K562 (cell line): ENCODE results near the gene ESR2. TPM values are rescaled to one million over a fixed set of nuclear protein-coding genes. Genes with fewer than 3 reads are reported as not detected.

ENCODE experiments used
- ATAC-seq: fragments of 200-7000 bp; cut with Tn5 transposase; 3 replicates; pipeline ENCODE4 v1.9.1; 2020; ENCODE audit warnings: moderate library complexity
- BruUV-seq: library from RNA; stranded (reverse); fragments of 400-500 nt; replicated peaks from 2 replicates; lab custom pipeline; 2021; lab: Mats Ljungman, UMichigan
- CTCF ChIA-PET: fragments of 300-600 bp; formaldehyde crosslinking; extraction: SDS; loops from one replicate; lab custom pipeline; 2021; ENCODE audit warnings: low intra/inter-chr PET ratio; lab: Yijun Ruan, JAX
- POLR2A ChIA-PET: fragments of 300-600, 350-650 bp; sonication (Branson Sonifier 250); formaldehyde crosslinking; extraction: SDS; loops from one replicate; lab custom pipeline; 2021; ENCODE audit warnings: antibody characterized with exemption, inconsistent platforms; lab: Yijun Ruan, JAX
- DNase-seq, 4 experiments: peaks; one replicate each; pipeline versions ENCODE4 v3.0.0 to v3.0.0-alpha.2; 2011 to 2018; ENCODE audit warnings: low spot score in 3 of 4, mixed read lengths in 3 of 4; ENCODE audit errors: extremely low read depth in 1 of 4
- FAIRE-seq: peaks from 2 replicates; lab custom pipeline; 2011; peaks lifted over from hg19 to GRCh38; lab: Jason Lieb, UNC
- H2AFZ ChIP-seq: 2 replicates; pipeline ENCODE4 v1.6.0; 2011; ENCODE audit warnings: low read depth, low read length, control low read depth, inconsistent platforms
- H3K27ac ChIP-seq: fragments of 200-600 bp; 3 replicates; pipeline ENCODE4 v1.8.0; 2011; ENCODE audit warnings: low read depth, mild to moderate bottlenecking, control low read depth, inconsistent platforms, low read length, moderate library complexity, mixed read lengths; ENCODE audit errors: extremely low read depth
- H3K27me3 ChIP-seq, 2 experiments: fragments of 300-600 bp in 1 of 2; 2 replicates in 1 of 2; 3 replicates in 1 of 2; pipeline versions ENCODE4 v1.6.0 to v1.8.0; 2011; ENCODE audit warnings: inconsistent platforms in 2 of 2, low read length in 2 of 2, mild to moderate bottlenecking in 1 of 2, mixed read lengths in 1 of 2, moderate library complexity in 1 of 2; ENCODE audit not compliant: control insufficient read depth in 2 of 2, insufficient read depth in 2 of 2
- H3K36me3 ChIP-seq: fragments of 300-600 bp; 3 replicates; pipeline ENCODE4 v1.8.0; 2011; ENCODE audit warnings: mild to moderate bottlenecking, low read length, inconsistent platforms; ENCODE audit not compliant: control insufficient read depth, insufficient read depth
- H3K4me1 ChIP-seq, 2 experiments: fragments of 200-600 bp in 1 of 2; replicated peaks in 1 of 2; 2 replicates in 1 of 2; 3 replicates in 1 of 2; pipeline versions ENCODE4 v1.5.1 to v1.8.0; 2011; ENCODE audit warnings: inconsistent platforms in 2 of 2, low read length in 2 of 2, mild to moderate bottlenecking in 1 of 2, mixed read lengths in 1 of 2, moderate library complexity in 1 of 2; ENCODE audit not compliant: control insufficient read depth in 2 of 2, insufficient read depth in 2 of 2
- H3K4me2 ChIP-seq: 2 replicates; pipeline ENCODE4 v1.6.1; 2011; ENCODE audit warnings: low read length, control low read depth, inconsistent platforms, mixed read lengths; ENCODE audit not compliant: insufficient read depth
- H3K4me3 ChIP-seq: fragments of 200-600 bp; sonication (generic), shearing (Covaris generic); 2 replicates; pipeline ENCODE4 v1.5.1; 2016; ENCODE audit warnings: control low read depth, inconsistent platforms
- H3K79me2 ChIP-seq: fragments of 200-600 bp; 3 replicates; pipeline ENCODE4 v1.8.0; 2011; ENCODE audit warnings: low read length, inconsistent platforms; ENCODE audit not compliant: control insufficient read depth, insufficient read depth
- H3K9ac ChIP-seq, 2 experiments: 2 replicates each; pipeline versions ENCODE4 v1.6.0 to v1.6.1; 2011; ENCODE audit warnings: low read depth in 2 of 2, low read length in 2 of 2, control low read depth in 1 of 2, inconsistent platforms in 1 of 2, mild to moderate bottlenecking in 1 of 2, mixed read lengths in 1 of 2; ENCODE audit not compliant: insufficient read depth in 1 of 2
- H3K9me1 ChIP-seq: one replicate; pipeline ENCODE4 v1.6.0; 2011; ENCODE audit warnings: inconsistent platforms, mild to moderate bottlenecking, low read length, moderate library complexity; ENCODE audit not compliant: control insufficient read depth, insufficient read depth
- H3K9me3 ChIP-seq: replicated peaks from 2 replicates; pipeline ENCODE4 v1.5.1; 2011; ENCODE audit warnings: low read depth, low read length, inconsistent platforms; ENCODE audit not compliant: control insufficient read depth, insufficient read depth
- H4K20me1 ChIP-seq: replicated peaks from 2 replicates; pipeline ENCODE4 v1.6.1; 2011; ENCODE audit warnings: low read length, inconsistent platforms, mixed read lengths; ENCODE audit not compliant: control insufficient read depth, insufficient read depth
- CSDE1 ChIP-seq, 2 experiments: fragments of 450-650 bp; IDR thresholded peaks; 2 replicates each; pipeline ENCODE4 v1.6.1; 2016; ENCODE audit warnings: mild to moderate bottlenecking in 1 of 2
- FOXA1 ChIP-seq: fragments of 450-650 bp; IDR thresholded peaks from 2 replicates; pipeline ENCODE4 v1.6.1; 2016; ENCODE audit warnings: mild to moderate bottlenecking, borderline replicate concordance
- GTF3C2 ChIP-seq: IDR thresholded peaks from 3 replicates; pipeline ENCODE4 v1.6.1; 2011; ENCODE audit warnings: borderline replicate concordance, mild to moderate bottlenecking, moderate library complexity; ENCODE audit not compliant: insufficient read length; ENCODE audit errors: extremely low read depth
- L3MBTL2 ChIP-seq: fragments of 450-650 bp; IDR thresholded peaks from 2 replicates; pipeline ENCODE4 v1.6.1; 2016; ENCODE audit warnings: mild to moderate bottlenecking, moderate library complexity
- RBM17 ChIP-seq: fragments of 200-400 bp; formaldehyde crosslinking; IDR thresholded peaks from 2 replicates; pipeline ENCODE4 v1.6.1; 2017; ENCODE audit warnings: low read depth, mild to moderate bottlenecking, low read length, borderline replicate concordance
- SRSF7 ChIP-seq: fragments of 200-400 bp; formaldehyde crosslinking; optimal IDR thresholded peaks from 2 replicates; pipeline ENCODE3; 2017; ENCODE audit warnings: mild to moderate bottlenecking, low read depth, low read length
- TEAD2 ChIP-seq: fragments of 450-650 bp; IDR thresholded peaks from 2 replicates; pipeline ENCODE4 v1.6.1; 2016; ENCODE audit warnings: missing genetic modification characterization, control low read depth, missing compliant biosample characterization
- ZNF146 ChIP-seq: IDR thresholded peaks from one replicate; pipeline ENCODE4 v1.6.1; 2018; ENCODE audit warnings: missing compliant biosample characterization; ENCODE audit not compliant: unreplicated experiment
- WGBS: fragments of 100-300 bp; shearing (Covaris generic); methylation state at CpG from one replicate; pipeline ENCODE4 v1.1.6; 2016; ENCODE audit warnings: low coverage, mixed read lengths; ENCODE audit not compliant: insufficient coverage; ENCODE audit errors: missing lambda C conversion rate; 5-methylcytosine and 5-hydroxymethylcytosine counted together
- in situ Hi-C: fragments of 300-500 bp; cut with MboI; formaldehyde crosslinking; loops from 4 replicates; pipeline ENCODE4 v1.15.0; 2018; ENCODE audit warnings: inconsistent platforms, mixed read lengths
- intact Hi-C: fragments of 100-400 bp; cut with micrococcal nuclease; formaldehyde crosslinking; loops from 2 replicates; pipeline ENCODE4 v1.14.2; 2022
- polyA plus RNA-seq, 8 experiments: library from polyadenylated mRNA; depleted of rRNA in 4 of 8; stranded (reverse) in 5 of 8; unstranded in 3 of 8; fragments of >200 nt; fragmentation: Nextera tagmentation in 2 of 8; fragmentation: Illumina TruSeq in 1 of 8; extraction: Ambion mirVana in 2 of 8; extraction: Trizol in 1 of 8; gene quantifications; 2 replicates each; pipeline versions ENCODE4 v1.2.1 to v1.2.3, GENCODE V29; 2011 to 2014; ENCODE audit warnings: inconsistent platforms in 1 of 8, missing spikeins in 1 of 8
- total RNA-seq, 7 experiments: library from RNA; depleted of rRNA in 6 of 7; stranded (reverse); fragments of >200 nt in 6 of 7; fragmentation: Illumina TruSeq in 2 of 7; extraction: Trizol in 2 of 7; gene quantifications; 2 replicates each; pipeline versions ENCODE4 v1.2.1 to v1.2.3, GENCODE V29; 2011 to 2021; ENCODE audit warnings: low replicate concordance in 1 of 7

The ESR2 gene
- total and polyA plus RNA-seq, 9 of the 15 experiments (the other 6 are each of a cell fraction or from before 2014, with no cell fraction given): 0.07 to 3.8 (median 2.0) TPM

- H3K9ac ChIP-seq: no peak overlapping the region
- DNase-seq (no peak), ATAC-seq (no peak), FAIRE-seq (no peak)
- no peaks in the 10 kb centered on the region for H3K27me3 ChIP-seq
- no peaks in the 10 kb centered on the region for H3K79me2 ChIP-seq
- H3K4me2 ChIP-seq: no peak overlapping the region
- CTCF ChIA-PET: no interaction called here
- in situ Hi-C loops: no loop called here
- no peaks in the 10 kb centered on the region for H3K9me3 ChIP-seq
- no peak overlapping the region for H2AFZ ChIP-seq
- TF ChIP-seq FOXA1: no peak
- TF ChIP-seq TEAD2: no peak
- TF ChIP-seq RBM17: no peak
- TF ChIP-seq ZNF146 (CRISPR knock-in tag): no peak
- TF ChIP-seq GTF3C2: no peak
- no peak for TF ChIP-seq L3MBTL2
- TF ChIP-seq SRSF7: no peak
- TF ChIP-seq CSDE1 (IDR thresholded peaks at IDR 0.05): no peak
- H3K36me3 ChIP-seq: no peaks in the 10 kb centered on the region
- intact Hi-C loops: no loop called here
- no peaks in the 10 kb centered on the region for H3K9me1 ChIP-seq
- no peak overlapping the region for H3K4me3 ChIP-seq
- POLR2A ChIA-PET: no interaction called here
- H3K4me1 ChIP-seq: no peaks in the 10 kb centered on the region
- no peak overlapping the region for H3K27ac ChIP-seq
- no peaks in the 10 kb centered on the region for H4K20me1 ChIP-seq
- BruUV-seq: no TSS peak
- 63% methylated on average over 7 of the region's 7 CpGs for WGBS
Observed at GRCh38 chr14:64249363-64249762, 44.8 kb downstream of the ESR2 start.
